SJCRH30 (cell line): ENCODE results near the gene BLVRB. TPM values are rescaled to one million over a fixed set of nuclear protein-coding genes. Genes with fewer than 3 reads are reported as not detected.
"Not testable (repeated sequence)": the region's sequence is repeated elsewhere in the genome, so short reads cannot be mapped to it uniquely, and the experiment has no call there.

Experiments
- DNase-seq, 2 experiments: peaks; one replicate each; pipeline ENCODE4 v3.0.0-alpha.2; 2015 to 2020
- H3K27ac ChIP-seq: fragments of 250-450 bp; sonication (Bioruptor Pico); 2 replicates; pipeline ENCODE4 v1.5.1; 2020; ENCODE audit warnings: mild to moderate bottlenecking, moderate library complexity
- H3K27me3 ChIP-seq: fragments of 250-450 bp; sonication (Bioruptor Pico); 2 replicates; pipeline ENCODE4 v1.5.1; 2020; ENCODE audit warnings: mild to moderate bottlenecking, moderate library complexity
- H3K36me3 ChIP-seq: fragments of 250-450 bp; sonication (Bioruptor Pico); 2 replicates; pipeline ENCODE4 v1.5.1; 2020; ENCODE audit warnings: mild to moderate bottlenecking, moderate library complexity
- H3K4me1 ChIP-seq: fragments of 250-450 bp; sonication (Bioruptor Pico); 2 replicates; pipeline ENCODE4 v1.5.1; 2020; ENCODE audit warnings: mild to moderate bottlenecking, moderate library complexity
- H3K4me3 ChIP-seq: fragments of 250-450 bp; sonication (Bioruptor Pico); 2 replicates; pipeline ENCODE4 v1.5.1; 2020; ENCODE audit warnings: mild to moderate bottlenecking, moderate library complexity
- H3K9me3 ChIP-seq: fragments of 250-450 bp; sonication (Bioruptor Pico); replicated peaks from 2 replicates; pipeline ENCODE4 v1.5.1; 2020; ENCODE audit warnings: mild to moderate bottlenecking, moderate library complexity
- total RNA-seq: library from RNA; depleted of rRNA; stranded (reverse); fragments of >200 nt; shearing (Covaris generic); gene quantifications from 2 replicates; pipeline ENCODE4 v1.2.3, GENCODE V29; 2014

Gene BLVRB
- total RNA-seq, 1 experiment from 2014 or later, result 3.8 TPM

DNA sequence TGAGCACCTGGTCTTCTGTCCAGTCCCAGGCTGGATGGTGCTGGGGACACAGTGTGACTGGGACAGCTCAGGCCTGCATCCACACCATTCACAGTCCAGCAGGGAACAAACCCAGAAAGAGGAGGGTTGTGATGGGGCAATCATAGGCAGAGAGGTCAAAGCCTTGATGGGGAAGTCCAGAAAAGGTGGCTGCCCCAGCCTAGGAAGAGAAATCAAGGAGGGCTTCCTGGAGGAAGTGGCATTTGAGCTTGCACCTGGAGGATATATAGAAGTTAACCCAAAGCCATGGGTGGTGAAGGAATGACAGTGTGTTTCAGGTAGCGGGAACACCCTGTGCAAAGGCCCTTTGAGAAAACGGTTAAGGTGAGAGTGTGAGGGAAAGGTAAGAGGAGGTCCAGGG, 49.8 kb downstream of the BLVRB start:
- Histone ChIP-seq H3K4me1 (peaks cover 18% of the 10 kb centered on the region; the same call in 1 of the 2 replicates), H3K4me3 (no peak overlapping the region), H3K36me3 (no peaks in the 10 kb centered on the region), H3K27me3 (peaks cover 6% of the 10 kb centered on the region), H3K27ac (no peak overlapping the region), H3K9me3 (no peaks in the 10 kb centered on the region)
- DNase-seq, result no peak

DNA sequence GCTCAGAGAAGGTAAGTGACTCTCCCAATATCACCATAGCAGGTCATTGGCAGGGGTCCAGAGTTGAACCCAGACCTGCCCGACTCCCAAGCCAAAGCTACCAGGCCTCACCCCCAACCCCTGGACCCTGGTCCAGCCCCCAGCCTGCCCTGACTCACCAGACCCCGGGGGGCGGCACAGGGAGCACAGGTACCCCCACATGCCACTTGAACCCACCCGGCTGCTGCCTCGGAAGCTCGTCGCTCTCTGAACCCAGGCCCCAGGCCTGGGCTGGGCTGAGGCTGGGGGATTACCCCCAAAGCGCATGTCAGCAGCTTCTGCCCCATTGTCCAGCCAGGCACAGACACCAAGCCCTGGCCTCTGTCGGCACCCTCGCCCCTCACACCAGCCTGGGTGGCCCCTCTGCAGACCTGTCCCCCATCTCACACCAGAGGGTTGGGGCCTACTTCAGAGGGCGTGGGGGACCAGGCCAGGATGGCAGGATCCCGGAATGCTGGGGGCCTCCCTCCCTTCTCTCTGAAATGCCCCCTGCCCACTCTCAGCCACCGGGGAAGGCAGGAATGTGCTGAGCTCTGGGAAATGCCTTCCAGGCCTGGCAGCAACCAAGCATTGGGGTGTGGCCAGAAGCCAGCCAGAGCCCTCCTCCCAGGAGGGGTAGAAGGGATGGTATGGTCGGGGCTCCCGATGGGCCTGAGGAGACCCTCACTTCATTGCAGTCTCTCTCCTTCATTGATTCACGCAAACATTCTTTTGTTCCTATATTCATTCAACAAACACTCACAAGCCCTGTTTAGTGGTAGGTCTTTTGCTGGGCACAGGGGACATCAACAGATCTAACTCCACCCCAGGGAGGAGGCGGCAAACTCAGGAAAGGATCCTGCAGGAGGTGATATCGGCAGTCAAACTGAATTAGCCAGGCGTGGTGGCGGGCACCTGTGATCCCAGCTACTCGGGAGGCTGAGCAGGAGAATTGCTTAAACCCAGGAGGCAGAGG, 50.7 kb downstream of the BLVRB start:
- Histone ChIP-seq H3K27ac (no peak overlapping the region), H3K36me3 (no peaks in the 10 kb centered on the region), H3K4me3 (no peak overlapping the region), H3K4me1 (peaks cover 18% of the 10 kb centered on the region; the same call in 1 of the 2 replicates), H3K27me3 (peaks cover 10% of the 10 kb centered on the region), H3K9me3 (no peaks in the 10 kb centered on the region)
- DNase-seq, result no peak

DNA sequence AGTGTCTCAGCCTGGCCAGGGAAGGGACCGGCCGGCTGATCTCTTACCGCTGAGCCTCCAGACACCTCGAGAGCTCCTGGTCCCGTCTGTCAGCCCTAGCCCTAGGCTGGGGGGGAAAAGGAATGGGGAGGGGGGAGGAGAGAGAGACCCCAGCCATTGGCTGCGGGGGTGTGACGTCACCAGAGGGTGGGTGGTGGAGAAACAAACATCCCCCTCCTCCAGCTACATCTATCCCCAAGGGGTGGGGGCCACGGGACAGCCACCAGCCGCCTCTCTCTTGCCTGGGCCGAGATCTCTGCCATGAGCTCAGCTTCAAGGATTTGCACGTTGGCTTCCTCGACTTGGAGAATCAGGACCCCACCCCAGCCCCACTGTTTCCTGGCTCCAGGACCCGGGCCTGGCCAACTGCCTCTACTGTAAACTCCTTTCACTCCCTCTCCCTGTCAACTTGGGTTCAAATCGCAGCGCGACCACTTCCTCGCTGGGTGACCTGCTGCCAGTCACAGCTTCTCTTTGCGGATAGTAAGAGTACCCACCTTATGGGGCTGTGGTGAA, 52.2 kb downstream of the BLVRB start, which contains the start of gene PRX:
Gene PRX, minus strand, starts transcription at position 88 of the 555 bp plus-strand sequence. CDS start 5,446 bp downstream, outside the sequence.
- no peaks in the 10 kb centered on the region for H3K36me3 ChIP-seq
- H3K27me3 ChIP-seq, result peaks cover 10% of the 10 kb centered on the region
- H3K4me1 ChIP-seq, result peaks cover 18% of the 10 kb centered on the region; the same call in 1 of the 2 replicates
- H3K4me3 ChIP-seq, result no peak within 1 kb of the TSS; the same call in 1 of the 2 replicates
- no peak within 1 kb of the TSS for H3K27ac ChIP-seq
- H3K9me3 ChIP-seq, result no peaks in the 10 kb centered on the region
- peak; percentile 79 to 84 for DNase-seq

DNA sequence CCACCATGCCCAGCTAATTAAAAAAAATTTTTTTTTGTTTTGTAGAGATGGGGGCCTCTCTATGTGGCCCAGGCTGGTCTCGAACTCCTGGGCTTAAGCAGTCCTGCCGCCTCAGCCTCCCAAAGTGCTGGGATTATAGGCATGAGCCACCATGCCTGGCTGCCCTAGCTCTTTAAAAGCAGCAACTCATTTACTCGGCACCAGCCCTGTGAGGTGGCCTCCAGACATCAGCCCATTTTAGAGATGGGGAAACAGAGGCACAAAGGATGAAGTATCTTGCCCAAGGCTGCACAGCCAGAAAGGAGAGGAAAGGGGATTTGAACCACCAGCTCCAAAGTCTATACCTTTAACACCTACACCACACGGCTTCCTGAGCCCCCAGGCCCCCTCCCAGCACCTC, 52.7 kb downstream of the BLVRB start:
- no peak overlapping the region for H3K27ac ChIP-seq
- H3K9me3 ChIP-seq, result no peaks in the 10 kb centered on the region
- peaks cover 10% of the 10 kb centered on the region for H3K27me3 ChIP-seq
- no peak for DNase-seq
- no peaks in the 10 kb centered on the region for H3K36me3 ChIP-seq
- H3K4me3 ChIP-seq, result no peak overlapping the region
- H3K4me1 ChIP-seq, result peaks cover 21% of the 10 kb centered on the region; the same call in 1 of the 2 replicates

DNA sequence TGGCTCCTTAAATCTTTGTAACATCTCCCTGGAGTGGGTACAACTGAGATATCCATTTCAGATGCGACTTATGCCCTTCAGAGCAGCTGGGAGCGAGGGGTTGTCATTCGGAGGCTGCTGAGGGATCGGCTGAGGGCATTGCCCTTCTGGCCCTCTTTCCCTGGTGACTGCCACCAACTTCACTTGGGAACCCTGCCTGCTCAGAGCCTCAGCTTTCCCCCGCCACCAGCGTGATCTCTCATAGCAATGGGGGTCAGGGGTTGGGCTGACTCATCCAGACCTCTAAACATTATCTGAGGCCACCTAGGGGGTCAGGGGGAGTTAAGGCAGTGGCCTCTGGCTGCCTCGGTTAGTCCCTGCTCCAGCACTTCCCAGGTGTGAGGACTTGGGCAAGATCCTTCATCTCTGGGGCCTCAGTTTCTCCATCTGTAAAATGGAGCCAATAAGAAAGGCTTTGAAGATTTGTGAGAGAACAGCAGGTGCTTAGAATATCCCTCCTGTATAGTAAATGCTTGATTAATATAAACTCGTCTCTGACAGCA, 53.5 kb downstream of the BLVRB start:
- peaks cover 10% of the 10 kb centered on the region for H3K27me3 ChIP-seq
- peaks cover 15% of the 10 kb centered on the region; the same call in 1 of the 2 replicates for H3K4me1 ChIP-seq
- H3K27ac ChIP-seq, result no peak overlapping the region
- H3K9me3 ChIP-seq, result no peaks in the 10 kb centered on the region
- DNase-seq, result no peak
- H3K4me3 ChIP-seq, result no peak overlapping the region
- H3K36me3 ChIP-seq, result no peaks in the 10 kb centered on the region

DNA sequence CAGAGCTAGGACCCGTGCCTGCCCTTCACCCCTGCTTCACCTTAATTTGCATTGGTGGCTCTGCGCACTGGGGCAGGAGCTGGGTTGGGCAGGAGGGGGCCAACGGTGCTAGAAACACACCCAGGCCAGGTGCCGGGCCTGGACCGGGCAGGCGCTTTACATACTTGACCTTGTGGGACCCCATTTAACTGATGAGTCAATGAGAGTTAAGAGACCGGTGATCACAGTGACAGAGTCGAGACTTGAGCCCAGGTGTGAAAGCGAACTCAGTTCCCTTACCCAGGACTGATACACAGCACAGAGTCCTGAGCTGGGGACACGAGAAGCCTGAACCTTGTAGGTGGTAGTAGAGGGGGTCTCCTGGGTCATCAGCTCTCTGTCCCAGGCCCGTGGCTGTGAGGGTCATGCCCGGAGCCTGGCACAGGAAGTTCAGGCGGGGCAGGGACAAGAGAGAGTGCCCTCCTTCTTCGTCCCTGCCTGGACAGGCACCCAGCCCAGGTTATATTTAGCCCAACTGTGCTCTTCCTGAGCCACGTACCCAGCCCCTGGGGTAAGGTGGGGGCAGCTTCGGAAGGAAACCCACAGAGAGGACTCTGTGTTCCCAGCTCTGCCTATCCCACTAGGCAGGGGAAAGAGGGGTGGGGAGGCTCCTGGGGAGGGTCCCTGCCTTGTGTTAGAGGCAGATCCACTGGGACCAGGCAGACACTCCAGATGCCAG, 54.3 kb downstream of the BLVRB start:
- DNase-seq, result no peak
- peaks cover 11% of the 10 kb centered on the region; the same call in 1 of the 2 replicates for H3K4me1 ChIP-seq
- no peak overlapping the region for H3K4me3 ChIP-seq
- H3K27ac ChIP-seq, result no peak overlapping the region
- H3K36me3 ChIP-seq, result no peaks in the 10 kb centered on the region
- H3K27me3 ChIP-seq, result peaks cover 10% of the 10 kb centered on the region
- H3K9me3 ChIP-seq, result no peaks in the 10 kb centered on the region

DNA sequence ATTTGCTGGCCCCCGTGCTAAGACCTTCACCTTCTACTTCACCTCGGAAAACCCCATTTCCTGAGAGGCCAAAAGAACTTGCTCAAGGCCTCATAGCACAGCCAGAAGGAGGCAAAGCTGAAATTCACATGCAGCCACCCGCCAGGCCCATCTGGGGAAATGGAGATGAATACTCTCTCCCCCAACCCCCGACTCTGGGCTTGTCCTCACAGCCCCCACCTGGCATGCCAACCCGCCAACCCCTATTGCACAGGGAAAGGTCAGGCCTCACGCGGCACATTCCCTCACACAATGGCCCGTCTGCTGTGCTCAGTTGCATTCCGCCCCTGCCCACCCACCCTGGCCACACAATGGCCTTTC, 55.5 kb downstream of the BLVRB start:
- no peaks in the 10 kb centered on the region for H3K36me3 ChIP-seq
- H3K27ac ChIP-seq, result no peak overlapping the region
- peaks cover 10% of the 10 kb centered on the region for H3K27me3 ChIP-seq
- H3K4me3 ChIP-seq, result no peak overlapping the region
- peaks cover 11% of the 10 kb centered on the region; the same call in 1 of the 2 replicates for H3K4me1 ChIP-seq
- no peaks in the 10 kb centered on the region for H3K9me3 ChIP-seq
- no peak for DNase-seq

DNA sequence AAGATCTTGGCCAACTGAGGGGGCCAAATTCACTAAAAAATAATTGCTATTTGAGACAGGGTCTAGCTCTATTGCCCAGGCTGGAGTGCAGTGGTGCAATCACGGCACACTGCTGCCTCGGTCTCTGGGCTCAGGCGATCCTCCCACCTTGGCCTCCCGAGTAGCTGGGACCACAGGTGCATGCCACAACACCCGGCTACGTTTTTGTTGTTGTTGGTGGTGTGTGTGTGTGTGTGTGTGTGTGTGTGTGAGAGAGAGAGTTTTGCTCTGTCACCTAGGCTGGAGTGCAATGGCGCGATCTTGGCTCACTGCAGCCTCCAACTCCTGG, 57.0 kb downstream of the BLVRB start:
- not testable (repeated sequence) for H3K4me1 ChIP-seq, H3K9me3 ChIP-seq, H3K27ac ChIP-seq, H3K36me3 ChIP-seq, H3K27me3 ChIP-seq, DNase-seq, H3K4me3 ChIP-seq

DNA sequence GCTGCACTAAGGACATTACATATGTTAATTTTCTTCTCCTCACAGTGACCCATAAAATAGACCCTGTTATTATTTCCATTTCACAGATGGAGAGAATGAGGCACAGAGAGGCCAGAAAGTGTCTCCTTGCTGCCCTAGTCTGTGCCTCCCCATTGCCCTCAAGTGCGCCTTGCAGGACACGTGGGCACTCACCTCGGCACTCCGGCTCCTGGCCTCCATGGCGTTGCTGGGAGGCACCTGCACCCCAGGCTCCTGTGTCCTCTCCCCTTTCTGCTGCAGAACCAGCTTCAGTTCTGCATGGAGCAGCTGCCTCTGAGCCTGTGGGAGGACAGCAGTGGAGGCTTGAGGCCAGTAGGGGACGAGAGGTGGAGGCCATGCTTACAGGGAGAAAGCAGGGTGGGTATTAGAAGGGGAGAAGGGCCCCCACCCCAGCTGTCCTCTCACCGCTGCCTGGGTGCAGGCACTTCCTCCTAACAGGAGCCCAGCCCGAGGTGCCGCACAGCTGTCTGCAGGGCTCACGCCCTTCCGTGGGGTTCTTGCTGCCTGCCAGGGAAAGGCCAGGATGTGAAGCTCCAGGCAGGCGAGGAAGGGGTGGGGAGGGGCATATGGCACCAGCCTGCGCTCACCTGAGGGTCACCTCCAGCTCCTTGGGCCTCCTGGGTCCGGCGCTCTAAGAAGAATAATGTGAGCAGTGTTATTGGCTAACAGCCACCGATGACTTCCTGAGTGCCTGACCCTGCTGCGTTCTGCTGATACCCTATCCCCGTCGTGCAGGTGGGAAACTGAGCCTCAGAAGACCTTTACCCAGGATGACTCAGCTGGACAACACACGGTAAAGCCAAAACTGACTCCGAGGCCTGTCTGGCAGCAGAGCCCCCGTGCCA, 57.6 kb downstream of the BLVRB start:
- no peak overlapping the region for H3K4me3 ChIP-seq
- peak; percentile 72 to 73 for DNase-seq
- H3K27ac ChIP-seq, result no peak overlapping the region
- H3K27me3 ChIP-seq, result peaks cover 10% of the 10 kb centered on the region
- H3K4me1 ChIP-seq, result peaks cover 6% of the 10 kb centered on the region; the same call in 1 of the 2 replicates
- no peaks in the 10 kb centered on the region for H3K36me3 ChIP-seq
- no peaks in the 10 kb centered on the region for H3K9me3 ChIP-seq

DNA sequence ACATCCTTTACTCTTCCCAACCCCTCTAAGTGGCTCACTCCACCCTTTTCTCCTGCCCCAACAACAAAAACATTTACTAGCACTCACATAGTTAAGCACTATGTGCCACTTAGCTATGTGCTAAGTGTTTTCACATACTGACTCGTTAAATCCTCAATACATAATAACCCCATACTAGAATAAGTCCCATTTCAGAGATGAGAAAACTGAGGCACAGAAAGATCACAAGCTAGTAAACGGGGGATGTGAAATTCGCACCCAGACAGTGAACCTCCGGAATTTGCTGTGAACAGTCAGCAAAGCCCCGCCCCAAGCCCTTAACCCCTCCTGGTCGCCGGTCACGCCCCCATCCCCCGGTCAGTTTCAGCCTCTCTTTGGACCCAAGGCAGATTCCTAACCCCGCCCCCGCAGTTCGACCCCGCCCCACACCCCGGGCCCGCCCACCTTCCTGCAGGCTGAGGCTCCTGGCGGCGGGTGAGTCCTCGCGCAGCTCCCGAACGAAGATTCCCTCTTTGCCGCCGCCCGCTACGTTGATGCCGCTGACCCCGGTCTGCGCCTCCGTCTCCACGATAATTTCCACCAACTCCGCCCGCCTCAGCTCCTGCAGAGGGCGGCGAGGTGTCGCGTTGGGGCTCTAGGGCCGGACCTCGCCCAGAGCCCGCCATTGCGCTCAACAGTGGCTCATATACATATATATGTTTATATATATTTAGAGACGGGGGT, 62.1 kb downstream of the BLVRB start:
- Histone ChIP-seq H3K36me3 (no peaks in the 10 kb centered on the region), H3K4me3 (peak overlapping the region; percentile 57), H3K4me1 (peaks cover 6% of the 10 kb centered on the region; the same call in 1 of the 2 replicates), H3K27me3 (no peaks in the 10 kb centered on the region), H3K9me3 (no peaks in the 10 kb centered on the region), H3K27ac (peak overlapping the region; percentile 15)
- peak; percentile 95 to 98 for DNase-seq

DNA sequence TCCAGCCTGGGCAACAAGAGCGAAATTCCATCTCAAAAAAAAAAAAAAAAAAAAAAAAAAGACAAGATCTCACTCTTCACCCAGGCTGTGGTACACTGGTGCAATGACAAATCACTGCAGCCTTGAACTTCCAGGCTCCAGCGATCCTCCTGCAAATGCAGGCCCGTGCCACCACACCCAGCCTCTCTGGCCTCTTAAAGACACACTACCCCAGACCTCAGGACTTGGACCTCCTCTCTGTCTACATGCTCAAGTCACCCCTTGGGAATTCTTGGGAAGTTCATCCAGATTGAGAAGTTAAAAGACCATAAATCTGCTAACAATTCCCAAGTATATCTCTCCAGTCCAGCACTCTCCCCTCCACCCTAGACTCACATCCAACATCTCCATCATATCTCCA, 65.0 kb downstream of the BLVRB start:
- Histone ChIP-seq H3K27me3 (no peaks in the 10 kb centered on the region), H3K4me3 (no peak overlapping the region), H3K36me3 (no peaks in the 10 kb centered on the region), H3K9me3 (no peaks in the 10 kb centered on the region), H3K4me1 (no peaks in the 10 kb centered on the region), H3K27ac (no peak overlapping the region)
- no peak for DNase-seq

DNA sequence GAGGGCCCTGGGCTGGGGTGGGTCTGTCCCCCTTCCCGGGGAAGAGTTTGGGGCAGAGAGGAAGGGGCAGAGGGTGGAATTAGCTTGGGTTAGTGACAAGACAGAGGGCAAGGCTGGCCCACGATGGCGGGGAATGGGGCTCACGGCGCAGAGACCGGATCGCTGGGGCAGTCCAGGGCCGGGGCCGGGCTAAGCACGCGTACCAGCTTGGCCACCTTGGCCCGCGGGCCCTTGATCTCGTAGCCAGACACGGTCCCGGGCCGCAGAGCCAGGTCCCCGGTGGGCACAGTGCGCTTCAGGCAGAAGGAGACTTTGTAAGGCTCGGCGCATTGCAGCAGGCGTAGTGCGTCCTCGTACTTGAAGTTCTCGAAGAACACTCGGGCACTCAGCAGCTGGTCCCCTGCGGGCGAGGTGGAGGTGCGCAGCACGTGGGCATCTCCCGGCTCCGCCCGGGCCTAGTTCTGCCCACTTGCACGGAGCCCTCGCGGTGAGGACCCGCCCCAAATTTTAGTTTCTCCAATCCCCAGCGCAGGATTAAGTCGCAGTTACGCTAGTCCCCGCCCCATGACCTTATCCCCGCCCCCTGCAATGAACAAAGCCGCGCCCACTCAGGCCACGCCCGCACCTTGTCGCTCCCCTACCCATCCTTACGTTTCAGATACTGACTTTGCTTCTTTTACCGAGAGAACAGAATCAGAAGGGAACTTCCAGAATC, 67.0 kb downstream of the BLVRB start:
- H3K27ac ChIP-seq, result no peak overlapping the region
- H3K36me3 ChIP-seq, result no peaks in the 10 kb centered on the region
- H3K9me3 ChIP-seq, result no peaks in the 10 kb centered on the region
- no peak overlapping the region for H3K4me3 ChIP-seq
- DNase-seq, result no peak
- no peaks in the 10 kb centered on the region for H3K4me1 ChIP-seq
- H3K27me3 ChIP-seq, result peaks cover 11% of the 10 kb centered on the region; the same call in 1 of the 2 replicates
